GM18499 (cell line): Measurements from ENCODE around the gene MAGI1.
"Not testable (repeated sequence)": the region's sequence is repeated elsewhere in the genome, so short reads cannot be mapped to it uniquely, and the experiment has no call there.

ENCODE experiments used
- ATAC-seq: cut with Tn5 transposase; IDR thresholded peaks from one replicate; pipeline ENCODE4 v1.9.1; 2021; ENCODE audit warnings: moderate number of reproducible peaks; ENCODE audit not compliant: insufficient read depth, unreplicated experiment

MAGI1 gene

DNA sequence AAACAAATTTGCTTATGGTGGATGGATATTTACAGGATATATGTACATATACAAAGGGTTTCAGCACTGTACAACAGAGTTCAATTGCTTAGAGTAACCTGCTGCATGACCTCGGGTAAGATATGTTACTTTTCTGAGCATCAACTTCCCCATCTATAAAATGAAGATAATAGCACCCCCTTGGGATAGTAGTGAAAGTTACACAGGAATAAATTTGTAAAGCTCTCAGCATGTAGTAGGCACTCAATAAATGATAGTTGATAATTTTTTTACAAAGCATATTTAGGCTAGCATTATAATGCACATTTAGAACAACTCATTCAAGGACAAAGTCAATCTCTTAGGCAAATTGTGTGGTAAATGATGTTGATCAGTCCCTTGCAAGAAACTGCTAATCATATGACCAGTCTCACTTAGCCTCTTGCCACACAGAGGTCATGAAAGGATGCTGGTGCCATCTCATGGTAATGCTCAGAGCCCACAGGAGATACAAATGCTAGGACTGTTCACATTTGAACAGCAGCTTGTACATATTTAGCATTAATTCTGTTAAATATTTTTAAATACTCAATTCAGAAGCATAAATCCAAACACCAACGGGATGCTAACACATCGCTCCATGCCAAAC lies 123.9 kb downstream of the MAGI1 start:
- ATAC-seq = no peak

GRCh38 chr3:65914032-65914739 lies 124.5 kb downstream of the MAGI1 start:
- no peak for ATAC-seq

GRCh38 chr3:65912647-65913046 lies 126.1 kb downstream of the MAGI1 start:
- no peak for ATAC-seq

DNA sequence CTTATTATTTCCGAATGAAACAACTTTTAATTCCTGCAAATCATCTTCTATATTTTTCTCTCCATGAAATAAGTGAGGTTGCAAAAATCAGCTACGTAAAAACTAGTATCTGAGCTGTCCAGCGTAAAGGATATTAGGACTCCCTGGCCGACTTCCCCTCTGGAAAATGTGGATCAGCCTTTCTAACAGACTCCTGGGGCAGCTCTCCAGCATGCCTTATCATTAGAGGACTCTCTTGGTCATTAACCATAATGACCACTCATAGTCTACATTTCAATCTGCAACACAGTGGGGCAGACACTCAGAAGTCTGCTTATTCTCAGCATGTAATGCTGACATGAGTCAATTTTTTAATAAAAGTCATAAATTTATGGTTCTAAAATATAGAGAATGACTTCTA lies 130.1 kb downstream of the MAGI1 start:
- no peak for ATAC-seq

DNA sequence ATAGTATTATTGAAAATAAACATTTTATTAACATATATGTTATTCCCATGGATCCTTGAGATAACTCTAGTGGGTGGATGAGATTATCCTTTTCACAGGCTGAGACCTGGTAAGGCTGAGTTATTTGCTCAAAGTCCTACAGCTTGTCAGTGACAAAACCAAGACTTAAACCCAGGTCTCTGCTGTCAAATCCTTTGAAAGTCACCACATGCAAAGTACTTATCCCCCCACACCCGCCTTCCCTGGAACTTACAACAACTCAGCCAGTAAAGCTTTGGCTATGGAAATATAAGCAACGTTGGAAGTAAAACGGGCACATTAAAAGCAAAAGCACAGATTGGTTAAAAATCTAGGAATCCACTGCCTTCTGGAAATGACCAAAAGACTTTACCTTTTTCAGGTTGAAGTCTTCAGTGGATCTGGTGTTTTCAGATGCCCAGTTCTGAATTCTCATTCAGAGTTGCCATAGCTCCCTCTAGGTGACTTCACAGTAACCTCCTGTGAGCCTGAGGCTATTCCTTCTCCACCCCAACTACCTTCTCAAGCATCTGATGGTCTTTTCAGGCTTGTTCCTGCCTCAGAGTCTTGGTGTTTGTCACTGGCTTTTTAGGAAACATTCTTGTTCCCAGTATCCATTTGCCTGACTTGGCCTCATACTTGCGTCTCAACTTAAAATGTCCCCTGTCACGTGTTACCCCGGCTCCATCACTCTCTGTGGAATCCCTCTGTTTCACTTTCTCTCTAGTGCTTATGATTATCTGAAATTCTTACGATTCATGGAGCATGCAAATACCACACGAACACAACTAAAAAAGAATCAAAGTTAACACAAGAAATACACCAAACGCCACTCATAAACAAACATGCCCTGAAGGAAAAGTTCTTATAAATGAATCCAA lies 131.2 kb downstream of the MAGI1 start:
- no peak for ATAC-seq

GRCh38 chr3:65905771-65906170 lies 132.9 kb downstream of the MAGI1 start:
- no peak for ATAC-seq

- ATAC-seq = no peak
Measured at GRCh38 chr3:65904016-65904415, 134.7 kb downstream of the MAGI1 start.

DNA sequence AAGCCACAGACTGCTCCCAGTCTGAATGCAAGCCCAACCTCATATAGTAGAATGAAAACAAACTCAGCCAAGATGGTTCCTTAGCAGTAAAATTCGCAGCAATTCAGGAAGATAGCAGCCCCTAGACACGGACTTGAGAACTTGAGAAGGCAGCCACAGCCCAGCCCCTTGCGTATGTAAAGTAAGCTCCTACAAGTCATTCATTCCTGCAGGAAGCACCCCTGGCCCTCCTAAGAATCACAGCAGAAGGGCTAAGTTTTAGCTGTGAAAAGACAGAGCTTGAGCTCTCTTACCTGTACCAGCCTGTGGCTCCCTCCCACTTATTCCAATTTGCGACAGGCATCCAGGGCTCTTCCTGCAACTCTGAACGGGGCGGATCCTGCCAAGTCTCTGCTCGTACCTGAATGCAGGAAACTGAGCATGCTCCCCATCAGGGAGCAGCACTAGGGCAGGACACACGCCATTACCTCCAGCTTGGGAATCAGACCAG lies 136.4 kb downstream of the MAGI1 start:
- ATAC-seq = no peak

- ATAC-seq = no peak
Measured at GRCh38 chr3:65901226-65901625, 137.5 kb downstream of the MAGI1 start.

- ATAC-seq = no peak
Measured at GRCh38 chr3:65899226-65899625, 139.5 kb downstream of the MAGI1 start.

DNA sequence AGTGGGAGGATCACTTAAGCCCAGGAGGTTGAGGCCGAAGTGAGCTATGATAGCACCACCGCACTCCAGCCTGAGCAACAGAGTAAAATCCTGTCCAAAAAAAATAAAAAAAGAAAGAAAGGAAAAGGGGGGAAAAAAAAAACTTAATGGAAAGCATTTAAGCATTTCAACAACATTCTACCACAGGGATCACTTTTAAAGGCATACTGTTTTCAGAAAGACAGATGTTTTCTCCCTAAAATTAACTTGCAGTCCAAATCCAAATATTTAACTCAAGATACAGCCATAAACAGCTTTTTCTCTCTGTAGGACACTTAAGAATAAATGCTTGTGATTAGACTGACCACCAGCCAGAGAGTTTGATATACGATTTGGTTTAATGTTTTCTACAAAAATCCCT lies 141.0 kb downstream of the MAGI1 start:
- ATAC-seq = no peak

- ATAC-seq = no peak
Measured at GRCh38 chr3:65896321-65896720, 142.4 kb downstream of the MAGI1 start.

DNA sequence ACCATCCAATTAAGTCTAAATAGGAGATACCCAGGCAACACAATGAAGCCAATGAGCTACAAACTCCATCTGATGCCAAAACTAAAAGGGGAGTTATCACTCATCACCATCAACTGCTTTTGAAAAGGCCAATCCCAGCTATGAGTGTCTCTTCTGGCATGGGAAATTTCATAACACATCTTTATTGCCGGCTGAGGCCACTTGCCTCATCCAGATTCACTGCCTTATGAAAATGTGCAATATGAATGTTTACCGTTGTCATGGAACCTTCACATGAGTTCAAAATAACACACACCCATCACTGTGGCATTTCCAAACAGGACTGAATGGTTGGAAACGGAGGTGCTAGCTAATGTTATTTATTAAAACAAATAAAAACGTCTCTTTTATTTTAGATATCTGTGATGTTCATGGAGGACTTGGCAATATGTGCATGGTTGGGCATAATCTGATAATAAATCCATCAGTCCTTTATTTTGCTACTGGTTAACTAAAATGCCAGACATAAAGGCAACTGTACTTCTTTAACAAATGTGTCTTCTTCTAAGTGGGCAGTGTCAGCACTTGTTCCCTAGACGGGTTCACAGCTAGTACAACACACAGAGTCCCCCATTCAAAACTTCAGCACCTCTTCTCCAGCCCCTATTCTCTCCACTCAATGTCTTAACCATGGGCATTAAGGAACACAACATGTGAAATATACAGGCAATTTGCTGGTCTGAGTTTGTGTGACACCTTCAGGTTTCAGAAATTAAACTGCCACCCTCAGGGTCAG lies 143.9 kb downstream of the MAGI1 start:
- no peak for ATAC-seq

DNA sequence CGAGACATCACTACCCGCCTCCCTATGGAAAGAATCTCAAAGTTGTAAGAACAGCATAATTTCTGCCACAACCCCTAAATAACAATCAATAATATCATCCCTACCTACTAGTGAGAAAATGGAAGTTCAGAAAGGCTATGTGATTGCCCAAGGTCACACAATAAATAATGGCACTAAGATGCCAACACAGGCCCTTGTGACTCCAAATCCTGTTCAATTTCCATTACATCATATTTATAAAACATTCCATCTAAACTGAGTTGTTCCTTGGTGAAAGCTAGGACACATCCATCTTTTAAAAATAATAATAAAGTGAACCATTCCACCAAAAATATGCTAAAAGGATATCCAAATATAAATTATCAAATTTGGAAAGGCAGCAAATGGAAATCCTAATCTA lies 144.6 kb downstream of the MAGI1 start:
- no peak for ATAC-seq

- ATAC-seq = no peak
Measured at GRCh38 chr3:65893631-65894030, 145.1 kb downstream of the MAGI1 start.

DNA sequence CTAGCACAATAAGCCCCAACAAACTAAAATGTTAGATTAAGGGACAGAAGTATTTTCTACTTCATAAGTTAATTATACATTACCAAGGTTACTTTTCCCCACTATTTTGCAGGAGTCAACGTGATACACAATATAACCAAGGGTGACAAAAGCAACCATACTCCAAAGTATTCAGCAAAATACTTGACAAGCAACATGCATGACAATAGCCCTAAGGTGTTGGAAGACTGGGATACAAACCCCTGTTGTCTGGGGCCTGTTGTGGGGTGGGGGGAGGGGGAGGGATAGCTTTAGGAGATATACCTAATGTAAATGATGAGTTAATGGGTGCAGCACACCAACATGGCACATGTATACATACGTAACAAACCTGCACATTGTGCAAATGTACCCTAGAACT lies 147.2 kb downstream of the MAGI1 start:
- not testable (repeated sequence) for ATAC-seq

- ATAC-seq = no peak
Measured at GRCh38 chr3:65890328-65890727, 148.4 kb downstream of the MAGI1 start.

- no peak for ATAC-seq
Measured at GRCh38 chr3:65889707-65890099, 149.0 kb downstream of the MAGI1 start.

DNA sequence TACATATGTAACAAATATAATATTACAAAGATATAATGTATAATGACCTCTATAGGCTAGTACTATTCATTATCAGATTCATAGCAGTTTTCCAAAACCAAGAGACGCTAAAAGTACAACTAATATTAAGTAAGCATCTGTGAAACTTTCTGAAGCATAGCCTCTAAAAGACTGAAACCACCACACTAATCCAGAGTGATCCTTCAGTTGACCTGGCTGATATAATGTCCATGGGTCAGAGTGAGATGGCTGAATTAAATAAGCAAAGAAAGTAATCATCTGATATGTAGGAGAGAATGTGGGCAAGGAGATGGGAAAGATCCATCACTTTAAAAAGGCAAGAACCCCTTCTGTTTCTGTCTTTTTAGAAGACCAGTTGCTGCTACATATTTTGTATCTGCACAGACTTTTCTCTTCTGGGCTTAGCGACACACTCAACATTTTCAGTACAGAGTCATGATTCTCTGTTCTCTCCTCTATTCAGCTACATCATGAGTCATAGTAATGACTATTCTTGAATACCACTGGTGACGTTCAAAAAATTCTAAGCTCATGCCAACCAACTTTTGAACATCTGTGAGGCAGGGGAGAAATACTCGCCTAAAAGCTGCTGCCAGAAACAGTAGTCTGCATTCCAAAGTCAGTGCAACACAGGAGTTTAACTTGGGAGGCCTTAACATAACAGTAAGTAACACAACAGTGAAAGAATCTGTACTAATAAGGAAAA lies 149.6 kb downstream of the MAGI1 start:
- ATAC-seq = no peak

- no peak for ATAC-seq
Measured at GRCh38 chr3:65888196-65888595, 150.5 kb downstream of the MAGI1 start.
